Measurements from ENCODE around the gene ERCC4. TPM values are rescaled to one million over a fixed set of nuclear protein-coding genes. Genes with fewer than 3 reads are reported as not detected.

The ERCC4 gene
- total RNA-seq, 3 donors from 2014 or later = 4.8 to 8.3 (median 7.9) TPM

DNA sequence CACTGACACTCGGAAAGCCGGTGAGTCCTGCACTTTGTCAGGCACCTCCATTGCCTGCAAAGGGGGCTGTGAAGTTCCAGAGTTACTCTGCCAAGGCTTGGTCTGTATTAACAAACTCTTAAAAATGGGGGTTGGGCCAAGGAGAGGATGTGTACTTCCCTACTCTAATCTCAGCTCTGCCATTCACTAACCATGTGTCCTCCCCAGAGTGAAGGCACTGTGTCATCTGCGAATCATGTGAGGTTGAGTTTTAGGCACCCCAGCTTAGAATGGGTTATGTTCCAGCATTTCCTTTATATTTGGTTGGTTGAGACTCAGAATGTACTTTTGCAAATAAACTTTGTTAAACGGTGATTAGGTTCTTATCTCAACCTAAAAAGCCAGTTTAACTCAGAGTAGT is 24.9 kb downstream of the ERCC4 start:
- Histone ChIP-seq H3K27ac (no peak overlapping the region), H3K9me3 (no peaks in the 10 kb centered on the region), H3K4me3 (no peak overlapping the region), H3K36me3 (peaks cover 8% of the 10 kb centered on the region), H3K27me3 (no peaks in the 10 kb centered on the region), H3K4me1 (no peaks in the 10 kb centered on the region)
- TF ChIP-seq, protein P1, sequence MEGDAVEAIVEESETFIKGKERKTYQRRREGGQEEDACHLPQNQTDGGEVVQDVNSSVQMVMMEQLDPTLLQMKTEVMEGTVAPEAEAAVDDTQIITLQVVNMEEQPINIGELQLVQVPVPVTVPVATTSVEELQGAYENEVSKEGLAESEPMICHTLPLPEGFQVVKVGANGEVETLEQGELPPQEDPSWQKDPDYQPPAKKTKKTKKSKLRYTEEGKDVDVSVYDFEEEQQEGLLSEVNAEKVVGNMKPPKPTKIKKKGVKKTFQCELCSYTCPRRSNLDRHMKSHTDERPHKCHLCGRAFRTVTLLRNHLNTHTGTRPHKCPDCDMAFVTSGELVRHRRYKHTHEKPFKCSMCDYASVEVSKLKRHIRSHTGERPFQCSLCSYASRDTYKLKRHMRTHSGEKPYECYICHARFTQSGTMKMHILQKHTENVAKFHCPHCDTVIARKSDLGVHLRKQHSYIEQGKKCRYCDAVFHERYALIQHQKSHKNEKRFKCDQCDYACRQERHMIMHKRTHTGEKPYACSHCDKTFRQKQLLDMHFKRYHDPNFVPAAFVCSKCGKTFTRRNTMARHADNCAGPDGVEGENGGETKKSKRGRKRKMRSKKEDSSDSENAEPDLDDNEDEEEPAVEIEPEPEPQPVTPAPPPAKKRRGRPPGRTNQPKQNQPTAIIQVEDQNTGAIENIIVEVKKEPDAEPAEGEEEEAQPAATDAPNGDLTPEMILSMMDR (IDR thresholded peaks at IDR 0.05) = no peak
- TF ChIP-seq POLR2AphosphoS5 (IDR thresholded peaks at IDR 0.05) = no peak
- no peak for TF ChIP-seq POLR2A (IDR thresholded peaks at IDR 0.05)
- no peak for DNase-seq (ENCODE audit: low spot score in 2 of 2)
- intact Hi-C loops (cut with DNase I; ENCODE audit: low total_unique reads) = no loop called here

DNA sequence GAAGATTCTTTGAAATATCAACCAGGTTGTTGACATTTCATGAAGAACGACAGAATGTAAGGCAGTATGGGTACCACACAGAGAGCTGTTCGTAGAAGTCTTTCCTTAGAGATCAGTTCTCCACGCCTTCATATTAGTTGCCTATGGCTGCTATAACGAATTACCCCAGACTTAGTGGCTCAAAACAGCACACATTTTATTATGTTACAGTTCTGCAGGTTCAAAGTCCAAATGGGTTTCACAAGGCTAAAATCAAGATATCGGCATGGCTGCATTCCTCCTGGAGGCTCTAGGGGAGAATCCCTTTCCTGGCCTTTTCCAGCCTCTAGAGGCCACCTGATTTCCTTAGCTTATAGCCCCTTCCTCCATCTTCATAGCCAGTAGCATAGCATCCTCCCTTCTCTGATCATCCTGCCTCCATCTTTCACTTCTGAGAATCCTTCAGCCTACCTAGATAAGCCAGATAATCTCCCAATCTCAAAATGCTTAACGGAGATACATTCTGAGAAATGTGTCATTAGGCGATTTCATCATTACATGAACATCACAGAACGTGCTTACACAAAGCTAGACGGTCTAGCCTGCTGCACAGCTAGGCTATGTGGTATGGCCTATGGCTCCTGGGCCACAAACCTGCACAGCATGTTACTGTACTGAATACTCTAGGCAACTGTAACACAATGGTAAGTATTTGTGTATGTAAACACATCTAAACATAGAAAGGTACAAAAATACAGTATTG is 26.0 kb downstream of the ERCC4 start:
- H3K27ac ChIP-seq = no peak overlapping the region
- no peaks in the 10 kb centered on the region for H3K4me1 ChIP-seq
- H3K9me3 ChIP-seq = no peaks in the 10 kb centered on the region
- no peak for DNase-seq (ENCODE audit: low spot score in 2 of 2)
- intact Hi-C loops (cut with DNase I; ENCODE audit: low total_unique reads) = no loop called here
- TF ChIP-seq, protein P1 (IDR thresholded peaks at IDR 0.05) = no peak
- TF ChIP-seq POLR2AphosphoS5 (IDR thresholded peaks at IDR 0.05) (no peak), POLR2A (IDR thresholded peaks at IDR 0.05) (no peak)
- no peak overlapping the region for H3K4me3 ChIP-seq
- H3K36me3 ChIP-seq = peaks cover 8% of the 10 kb centered on the region
- no peaks in the 10 kb centered on the region for H3K27me3 ChIP-seq

DNA sequence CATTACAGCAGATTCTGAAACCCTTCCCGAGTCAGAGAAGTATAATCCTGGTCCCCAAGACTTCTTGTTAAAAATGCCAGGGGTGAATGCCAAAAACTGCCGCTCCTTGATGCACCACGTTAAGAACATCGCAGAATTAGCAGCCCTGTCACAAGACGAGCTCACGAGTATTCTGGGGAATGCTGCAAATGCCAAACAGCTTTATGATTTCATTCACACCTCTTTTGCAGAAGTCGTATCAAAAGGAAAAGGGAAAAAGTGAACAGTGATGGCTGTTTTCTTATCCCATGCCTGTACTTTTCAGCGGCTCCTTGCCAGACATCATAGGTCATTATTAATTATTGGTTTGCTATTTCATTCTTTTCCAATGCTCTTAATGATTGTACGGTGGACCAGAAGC is 28.1 kb downstream of the ERCC4 start:
- TF ChIP-seq POLR2AphosphoS5 (IDR thresholded peaks at IDR 0.05) (no peak), POLR2A (IDR thresholded peaks at IDR 0.05) (no peak)
- TF ChIP-seq, protein P1 (IDR thresholded peaks at IDR 0.05) = no peak
- Histone ChIP-seq H3K4me3 (no peak overlapping the region), H3K27ac (no peak overlapping the region), H3K27me3 (no peaks in the 10 kb centered on the region), H3K9me3 (no peaks in the 10 kb centered on the region), H3K4me1 (no peaks in the 10 kb centered on the region), H3K36me3 (peaks cover 8% of the 10 kb centered on the region)
- no peak for DNase-seq (ENCODE audit: low spot score in 2 of 2)
- intact Hi-C loops (cut with DNase I; ENCODE audit: low total_unique reads) = no loop called here

DNA sequence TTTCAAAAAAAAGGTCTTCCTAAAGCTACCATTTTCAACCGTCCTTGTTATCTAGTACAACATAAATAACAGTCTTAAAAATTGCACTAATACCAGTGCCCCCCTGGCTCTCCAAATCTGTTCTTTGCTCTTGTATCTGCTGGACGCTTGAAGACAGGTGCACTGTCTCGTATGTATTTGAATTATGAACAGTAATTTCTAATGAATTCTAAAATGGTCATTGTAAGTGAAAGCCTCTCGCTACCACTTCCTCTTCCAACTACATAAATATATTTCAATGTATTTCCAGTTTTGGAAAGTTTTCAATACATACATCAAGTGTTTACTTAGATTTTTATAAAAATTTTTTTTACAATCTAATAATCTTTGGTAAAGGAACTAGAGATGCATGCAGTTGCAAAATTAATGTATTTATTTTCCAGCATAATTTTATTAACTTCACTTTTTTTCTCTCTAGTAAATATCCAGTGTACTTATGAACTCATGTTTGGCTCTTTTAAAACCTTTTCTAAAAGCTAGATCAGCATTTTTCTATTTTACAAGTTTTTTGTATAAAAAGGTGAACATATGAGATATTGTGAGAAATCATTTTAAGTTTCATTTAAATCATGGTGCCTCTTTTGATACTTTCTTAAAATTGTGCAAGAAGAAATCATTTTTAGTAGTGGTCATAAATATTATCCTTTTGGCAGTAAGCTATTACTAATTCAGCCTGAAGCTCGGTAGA is 31.0 kb downstream of the ERCC4 start:
- Histone ChIP-seq H3K27me3 (no peaks in the 10 kb centered on the region), H3K4me1 (no peaks in the 10 kb centered on the region), H3K9me3 (no peaks in the 10 kb centered on the region), H3K4me3 (no peak overlapping the region), H3K27ac (no peak overlapping the region), H3K36me3 (peaks cover 8% of the 10 kb centered on the region)
- intact Hi-C loops (cut with DNase I; ENCODE audit: low total_unique reads) = no loop called here
- DNase-seq (ENCODE audit: low spot score in 2 of 2) = no peak
- TF ChIP-seq POLR2AphosphoS5 (IDR thresholded peaks at IDR 0.05) (no peak), POLR2A (IDR thresholded peaks at IDR 0.05) (no peak)
- TF ChIP-seq, protein P1 (IDR thresholded peaks at IDR 0.05) = no peak

DNA sequence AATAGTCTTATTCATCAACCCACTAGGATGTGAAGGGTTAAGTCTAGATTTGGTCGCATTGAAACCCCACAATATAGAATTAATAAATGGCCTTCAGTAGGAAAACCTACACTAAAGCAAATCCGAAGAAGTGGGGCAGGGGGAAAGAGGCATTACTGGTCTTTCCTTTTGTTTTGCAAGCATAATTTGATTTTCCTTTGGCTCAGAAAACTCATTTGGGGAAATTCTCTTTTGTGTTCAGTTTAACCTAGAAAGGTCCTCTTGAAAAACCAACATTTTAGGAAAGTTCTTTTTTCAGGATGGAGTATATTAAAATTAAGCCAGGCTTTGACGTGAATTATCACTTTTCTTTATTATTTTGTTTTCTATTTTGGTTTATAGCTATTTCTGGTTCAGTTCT is 31.7 kb downstream of the ERCC4 start:
- intact Hi-C loops (cut with DNase I; ENCODE audit: low total_unique reads) = no loop called here
- Histone ChIP-seq H3K4me1 (no peaks in the 10 kb centered on the region), H3K27me3 (no peaks in the 10 kb centered on the region), H3K4me3 (no peak overlapping the region), H3K9me3 (no peaks in the 10 kb centered on the region), H3K27ac (no peak overlapping the region), H3K36me3 (peaks cover 8% of the 10 kb centered on the region)
- TF ChIP-seq, protein P1 (IDR thresholded peaks at IDR 0.05) = no peak
- TF ChIP-seq POLR2A (IDR thresholded peaks at IDR 0.05) (no peak), POLR2AphosphoS5 (IDR thresholded peaks at IDR 0.05) (no peak)
- no peak for DNase-seq (ENCODE audit: low spot score in 2 of 2)
